HuH-7.5 (cell line): ENCODE results near the gene NASP.
"Not testable (repeated sequence)": the region's sequence is repeated elsewhere in the genome, so short reads cannot be mapped to it uniquely, and the experiment has no call there.

Source experiments
- DNase-seq: peaks from one replicate; pipeline ENCODE4 v3.0.0; 2011; ENCODE audit warnings: low spot score

Gene NASP

GRCh38 chr1:45569962-45570581 lies 13.8 kb upstream of the NASP start:
- DNase-seq: no peak

- no peak for DNase-seq
Measured at GRCh38 chr1:45570631-45571030, 13.2 kb upstream of the NASP start.

- no peak for DNase-seq
Measured at GRCh38 chr1:45573231-45573804, 10.5 kb upstream of the NASP start.

GRCh38 chr1:45574105-45574626 lies 9.7 kb upstream of the NASP start:
- DNase-seq: no peak

GRCh38 chr1:45583264-45583665 lies 576 bp upstream of the NASP start:
- peak; percentile 92 for DNase-seq

- DNase-seq: peak; percentile 71
Measured at GRCh38 chr1:45584351-45585109, 689 bp downstream of the NASP start.

GRCh38 chr1:45585110-45585426 lies 1.2 kb downstream of the NASP start:
- peak; percentile 37 for DNase-seq

GRCh38 chr1:45585496-45586075 lies 1.7 kb downstream of the NASP start:
- no peak for DNase-seq

- no peak for DNase-seq
Measured at GRCh38 chr1:45586769-45587168, 2.9 kb downstream of the NASP start.

- DNase-seq: no peak
Measured at GRCh38 chr1:45589861-45590260, 6.0 kb downstream of the NASP start.

- no peak for DNase-seq
Measured at GRCh38 chr1:45594412-45594811, 10.6 kb downstream of the NASP start.

- DNase-seq: not testable (repeated sequence)
Measured at GRCh38 chr1:45596765-45597164, 12.9 kb downstream of the NASP start.

- DNase-seq: no peak
Measured at GRCh38 chr1:45604239-45604638, 20.4 kb downstream of the NASP start.

GRCh38 chr1:45607404-45608074 lies 23.7 kb downstream of the NASP start:
- no peak for DNase-seq

- DNase-seq: no peak
Measured at GRCh38 chr1:45608175-45609156, 24.6 kb downstream of the NASP start.

- DNase-seq: no peak
Measured at GRCh38 chr1:45610589-45611226, 26.9 kb downstream of the NASP start.

GRCh38 chr1:45612941-45613579 lies 29.2 kb downstream of the NASP start:
- no peak for DNase-seq

- DNase-seq: no peak
Measured at GRCh38 chr1:45615885-45616284, 32.0 kb downstream of the NASP start.

GRCh38 chr1:45617618-45618017 lies 33.8 kb downstream of the NASP start:
- DNase-seq: no peak
